Muscle layer of duodenum (tissue), 2 donors: ENCODE data around the gene LCA5.

Experiments used
- H3K27ac ChIP-seq: one replicate; pipeline ENCODE4 v1.7.0; 2013; ENCODE audit warnings: mild to moderate bottlenecking, low read length
- H3K27me3 ChIP-seq: one replicate; pipeline ENCODE4 v1.7.0; 2013; ENCODE audit warnings: low read depth, mild to moderate bottlenecking, control low read depth, low read length
- H3K36me3 ChIP-seq, 2 donors: one replicate each; pipeline ENCODE4 v1.7.0; 2013; ENCODE audit warnings: low read length in 2 of 2, control low read depth in 1 of 2, mild to moderate bottlenecking in 1 of 2; ENCODE audit not compliant: insufficient read depth in 2 of 2, control insufficient read depth in 1 of 2
- H3K4me1 ChIP-seq, 2 donors: one replicate each; pipeline ENCODE4 v1.7.0; 2013; ENCODE audit warnings: low read length in 2 of 2, mild to moderate bottlenecking in 2 of 2, control low read depth in 1 of 2, moderate library complexity in 1 of 2; ENCODE audit not compliant: insufficient read depth in 2 of 2, control insufficient read depth in 1 of 2
- H3K4me3 ChIP-seq, 2 donors: one replicate each; pipeline ENCODE4 v1.7.0; 2013; ENCODE audit warnings: low read length in 2 of 2, low read depth in 1 of 2, mild to moderate bottlenecking in 1 of 2
- H3K9me3 ChIP-seq, 2 donors: one replicate each; pipeline ENCODE4 v1.7.0; 2013; ENCODE audit warnings: low read length in 2 of 2, control low read depth in 1 of 2, mild to moderate bottlenecking in 1 of 2; ENCODE audit not compliant: control insufficient read depth in 1 of 2
- donor health status: healthy.

The LCA5 gene

GRCh38 chr6:79504372-79504771, 32.9 kb downstream of the LCA5 start:
- Histone ChIP-seq H3K27me3 (no peaks in the 10 kb centered on the region), H3K9me3 (no peaks in the 10 kb centered on the region), H3K4me3 (no peak overlapping the region), H3K27ac (no peak overlapping the region), H3K4me1 (no peaks in the 10 kb centered on the region), H3K36me3 (no peaks in the 10 kb centered on the region)

- H3K27me3 ChIP-seq, result no peaks in the 10 kb centered on the region
- H3K4me1 ChIP-seq, result no peaks in the 10 kb centered on the region
- H3K27ac ChIP-seq, result no peak overlapping the region
- H3K4me3 ChIP-seq, result no peak overlapping the region
- peaks cover 0 to 4% of the 10 kb centered on the region in 2 donors for H3K36me3 ChIP-seq
- H3K9me3 ChIP-seq, result no peaks in the 10 kb centered on the region
Measured at GRCh38 chr6:79498842-79499241, 38.4 kb downstream of the LCA5 start.

GRCh38 chr6:79495246-79495645, 42.0 kb downstream of the LCA5 start:
- Histone ChIP-seq H3K27me3 (no peaks in the 10 kb centered on the region), H3K36me3 (peaks cover 0 to 9% of the 10 kb centered on the region in 2 donors), H3K4me1 (no peaks in the 10 kb centered on the region), H3K9me3 (no peaks in the 10 kb centered on the region), H3K4me3 (no peak overlapping the region), H3K27ac (no peak overlapping the region)

GRCh38 chr6:79494841-79495240, 42.4 kb downstream of the LCA5 start:
- Histone ChIP-seq H3K27me3 (no peaks in the 10 kb centered on the region), H3K36me3 (peaks cover 0 to 9% of the 10 kb centered on the region in 2 donors), H3K9me3 (no peaks in the 10 kb centered on the region), H3K27ac (no peak overlapping the region), H3K4me1 (no peaks in the 10 kb centered on the region), H3K4me3 (no peak overlapping the region)

GRCh38 chr6:79470728-79471127, 66.5 kb downstream of the LCA5 start:
- Histone ChIP-seq H3K27me3 (no peaks in the 10 kb centered on the region), H3K36me3 (peaks cover 0 to 5% of the 10 kb centered on the region in 2 donors)

GRCh38 chr6:79469376-79470246, 67.6 kb downstream of the LCA5 start:
- H3K27me3 ChIP-seq, result no peaks in the 10 kb centered on the region
- H3K36me3 ChIP-seq, result no peaks in the 10 kb centered on the region
- H3K27ac ChIP-seq, result no peak overlapping the region
- no peaks in the 10 kb centered on the region for H3K4me1 ChIP-seq
- no peaks in the 10 kb centered on the region for H3K9me3 ChIP-seq
- H3K4me3 ChIP-seq, result no peak overlapping the region

More at GRCh38 chr6:79470728-79471127, 66.5 kb downstream of the LCA5 start:
- no peak overlapping the region for H3K4me3 ChIP-seq
- no peaks in the 10 kb centered on the region for H3K9me3 ChIP-seq
- no peak overlapping the region for H3K27ac ChIP-seq
- no peaks in the 10 kb centered on the region for H3K4me1 ChIP-seq

- Histone ChIP-seq H3K27ac (no peak overlapping the region), H3K36me3 (no peaks in the 10 kb centered on the region), H3K9me3 (no peaks in the 10 kb centered on the region), H3K27me3 (no peaks in the 10 kb centered on the region), H3K4me1 (no peaks in the 10 kb centered on the region), H3K4me3 (no peak overlapping the region)
Measured at GRCh38 chr6:79468587-79468986, 68.6 kb downstream of the LCA5 start.

GRCh38 chr6:79468116-79468515, 69.1 kb downstream of the LCA5 start:
- Histone ChIP-seq H3K36me3 (no peaks in the 10 kb centered on the region), H3K27me3 (no peaks in the 10 kb centered on the region), H3K4me3 (no peak overlapping the region), H3K4me1 (no peaks in the 10 kb centered on the region), H3K9me3 (no peaks in the 10 kb centered on the region), H3K27ac (no peak overlapping the region)

GRCh38 chr6:79467716-79468115, 69.5 kb downstream of the LCA5 start:
- Histone ChIP-seq H3K36me3 (no peaks in the 10 kb centered on the region), H3K27ac (no peak overlapping the region), H3K27me3 (no peaks in the 10 kb centered on the region), H3K9me3 (no peaks in the 10 kb centered on the region), H3K4me3 (no peak overlapping the region), H3K4me1 (no peaks in the 10 kb centered on the region)

- H3K9me3 ChIP-seq, result no peaks in the 10 kb centered on the region
- H3K4me1 ChIP-seq, result no peaks in the 10 kb centered on the region
Measured at GRCh38 chr6:79466207-79466834, 70.9 kb downstream of the LCA5 start.

GRCh38 chr6:79465381-79465780, 71.8 kb downstream of the LCA5 start:
- Histone ChIP-seq H3K27ac (no peak overlapping the region), H3K27me3 (no peaks in the 10 kb centered on the region), H3K4me1 (no peaks in the 10 kb centered on the region), H3K9me3 (no peaks in the 10 kb centered on the region), H3K36me3 (no peaks in the 10 kb centered on the region), H3K4me3 (no peak overlapping the region)

More at GRCh38 chr6:79466207-79466834, 70.9 kb downstream of the LCA5 start:
- Histone ChIP-seq H3K27ac (no peak overlapping the region), H3K4me3 (no peak overlapping the region), H3K36me3 (no peaks in the 10 kb centered on the region), H3K27me3 (no peaks in the 10 kb centered on the region)
